Endothelial cell (in vitro differentiated cells): ENCODE data around the gene FRMD4A. TPM values are rescaled to one million over a fixed set of nuclear protein-coding genes. Genes with fewer than 3 reads are reported as not detected.
"Not testable (repeated sequence)": the region's sequence is repeated elsewhere in the genome, so short reads cannot be mapped to it uniquely, and the experiment has no call there.

ENCODE experiments used
- DNase-seq: peaks from one replicate; pipeline ENCODE4 v3.0.0; 2021; ENCODE audit warnings: low spot score
- H3K27ac Mint-ChIP-seq: one replicate; pipeline ENCODE4 v1.8.0; 2021; ENCODE audit warnings: mixed read lengths, inconsistent platforms; ENCODE audit not compliant: unreplicated experiment
- H3K27me3 Mint-ChIP-seq: one replicate; pipeline ENCODE4 v1.8.0; 2021; ENCODE audit warnings: mild to moderate bottlenecking, moderate library complexity, mixed read lengths, inconsistent platforms; ENCODE audit not compliant: unreplicated experiment
- H3K36me3 Mint-ChIP-seq: one replicate; pipeline ENCODE4 v1.8.0; 2021; ENCODE audit warnings: mild to moderate bottlenecking, low read depth, mixed read lengths, inconsistent platforms; ENCODE audit not compliant: unreplicated experiment
- H3K4me1 Mint-ChIP-seq: one replicate; pipeline ENCODE4 v1.8.0; 2021; ENCODE audit warnings: mild to moderate bottlenecking, mixed read lengths, inconsistent platforms; ENCODE audit not compliant: unreplicated experiment
- H3K4me3 Mint-ChIP-seq: one replicate; pipeline ENCODE4 v1.8.0; 2021; ENCODE audit warnings: mild to moderate bottlenecking, mixed read lengths, inconsistent platforms; ENCODE audit not compliant: unreplicated experiment
- H3K9me3 Mint-ChIP-seq: one replicate; pipeline ENCODE4 v1.8.0; 2021; ENCODE audit warnings: mixed read lengths, inconsistent platforms; ENCODE audit not compliant: unreplicated experiment
- total RNA-seq: library from RNA; stranded (reverse); fragmentation: NEBNext Ultra II Directional; extraction: Animal tissue kit (Norgen Biotek cat#: 25700); gene quantifications from one replicate; pipeline ENCODE4 v1.2.1, GENCODE V29; 2021; ENCODE audit not compliant: unreplicated experiment
- TF ChIP-seq, protein P1 (sequence below): fragments of 200-600 bp; sonication (generic); IDR thresholded peaks from one replicate; pipeline ENCODE4 v1.5.0; 2021; ENCODE audit warnings: antibody characterized with exemption; ENCODE audit not compliant: unreplicated experiment

The FRMD4A gene
- total RNA-seq, 1 donor from 2014 or later: 68.9 TPM

GRCh38 chr10:14225379-14225778 lies 105.3 kb downstream of the FRMD4A start:
- TF ChIP-seq, protein P1, sequence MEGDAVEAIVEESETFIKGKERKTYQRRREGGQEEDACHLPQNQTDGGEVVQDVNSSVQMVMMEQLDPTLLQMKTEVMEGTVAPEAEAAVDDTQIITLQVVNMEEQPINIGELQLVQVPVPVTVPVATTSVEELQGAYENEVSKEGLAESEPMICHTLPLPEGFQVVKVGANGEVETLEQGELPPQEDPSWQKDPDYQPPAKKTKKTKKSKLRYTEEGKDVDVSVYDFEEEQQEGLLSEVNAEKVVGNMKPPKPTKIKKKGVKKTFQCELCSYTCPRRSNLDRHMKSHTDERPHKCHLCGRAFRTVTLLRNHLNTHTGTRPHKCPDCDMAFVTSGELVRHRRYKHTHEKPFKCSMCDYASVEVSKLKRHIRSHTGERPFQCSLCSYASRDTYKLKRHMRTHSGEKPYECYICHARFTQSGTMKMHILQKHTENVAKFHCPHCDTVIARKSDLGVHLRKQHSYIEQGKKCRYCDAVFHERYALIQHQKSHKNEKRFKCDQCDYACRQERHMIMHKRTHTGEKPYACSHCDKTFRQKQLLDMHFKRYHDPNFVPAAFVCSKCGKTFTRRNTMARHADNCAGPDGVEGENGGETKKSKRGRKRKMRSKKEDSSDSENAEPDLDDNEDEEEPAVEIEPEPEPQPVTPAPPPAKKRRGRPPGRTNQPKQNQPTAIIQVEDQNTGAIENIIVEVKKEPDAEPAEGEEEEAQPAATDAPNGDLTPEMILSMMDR: no peak
- no peaks in the 10 kb centered on the region for H3K9me3 Mint-ChIP-seq
- H3K27ac Mint-ChIP-seq: no peak overlapping the region
- H3K4me1 Mint-ChIP-seq: no peaks in the 10 kb centered on the region
- H3K27me3 Mint-ChIP-seq: no peaks in the 10 kb centered on the region
- no peaks in the 10 kb centered on the region for H3K36me3 Mint-ChIP-seq
- H3K4me3 Mint-ChIP-seq: no peak overlapping the region
- DNase-seq: no peak

- DNase-seq: no peak
- no peak overlapping the region for H3K4me3 Mint-ChIP-seq
- H3K36me3 Mint-ChIP-seq: no peaks in the 10 kb centered on the region
- H3K4me1 Mint-ChIP-seq: peaks cover 4% of the 10 kb centered on the region
- no peak overlapping the region for H3K27ac Mint-ChIP-seq
- H3K9me3 Mint-ChIP-seq: no peaks in the 10 kb centered on the region
- no peaks in the 10 kb centered on the region for H3K27me3 Mint-ChIP-seq
- TF ChIP-seq, protein P1: no peak
Observed at GRCh38 chr10:14220026-14220425, 110.7 kb downstream of the FRMD4A start.

- DNase-seq: no peak
- no peaks in the 10 kb centered on the region for H3K9me3 Mint-ChIP-seq
- H3K36me3 Mint-ChIP-seq: no peaks in the 10 kb centered on the region
- peaks cover 4% of the 10 kb centered on the region for H3K4me1 Mint-ChIP-seq
- TF ChIP-seq, protein P1: no peak
- no peaks in the 10 kb centered on the region for H3K27me3 Mint-ChIP-seq
- no peak overlapping the region for H3K4me3 Mint-ChIP-seq
- H3K27ac Mint-ChIP-seq: no peak overlapping the region
Observed at GRCh38 chr10:14219411-14219810, 111.3 kb downstream of the FRMD4A start.

GRCh38 chr10:14215641-14216040 lies 115.1 kb downstream of the FRMD4A start:
- no peaks in the 10 kb centered on the region for H3K36me3 Mint-ChIP-seq
- no peaks in the 10 kb centered on the region for H3K27me3 Mint-ChIP-seq
- H3K4me3 Mint-ChIP-seq: no peak overlapping the region
- no peak overlapping the region for H3K27ac Mint-ChIP-seq
- TF ChIP-seq, protein P1: no peak
- H3K9me3 Mint-ChIP-seq: no peaks in the 10 kb centered on the region
- H3K4me1 Mint-ChIP-seq: peaks cover 4% of the 10 kb centered on the region
- DNase-seq: no peak

DNA sequence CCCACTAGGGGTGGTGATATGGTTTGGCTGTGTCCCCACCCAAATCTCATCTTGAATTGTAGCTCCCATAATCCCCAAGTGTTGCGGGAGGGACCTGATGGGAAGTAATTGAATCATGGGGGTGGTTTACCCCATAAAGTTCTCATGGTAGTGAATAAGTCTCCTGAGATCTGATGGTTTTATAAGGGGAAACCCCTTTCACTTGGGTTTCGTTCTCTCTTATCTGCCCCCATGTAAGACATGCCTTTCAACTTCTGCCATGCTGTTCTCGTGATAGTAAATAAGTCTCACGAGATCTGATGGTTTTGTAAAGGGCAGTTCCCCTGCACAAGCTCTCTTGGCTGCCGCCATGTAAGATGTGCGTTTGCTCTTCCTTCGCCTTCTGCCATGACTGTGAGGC lies 117.0 kb downstream of the FRMD4A start:
- not testable (repeated sequence) for H3K4me3 Mint-ChIP-seq, DNase-seq, H3K27ac Mint-ChIP-seq, H3K9me3 Mint-ChIP-seq, H3K4me1 Mint-ChIP-seq, H3K36me3 Mint-ChIP-seq, H3K27me3 Mint-ChIP-seq

GRCh38 chr10:14211610-14212009 lies 119.1 kb downstream of the FRMD4A start:
- Mint-ChIP-seq H3K9me3 (no peaks in the 10 kb centered on the region), H3K36me3 (no peaks in the 10 kb centered on the region), H3K27me3 (peaks cover 1% of the 10 kb centered on the region), H3K4me3 (no peak overlapping the region), H3K4me1 (peaks cover 4% of the 10 kb centered on the region), H3K27ac (no peak overlapping the region)
- TF ChIP-seq, protein P1: no peak
- no peak for DNase-seq
